ENCODE results near the gene MBNL3.

DNA sequence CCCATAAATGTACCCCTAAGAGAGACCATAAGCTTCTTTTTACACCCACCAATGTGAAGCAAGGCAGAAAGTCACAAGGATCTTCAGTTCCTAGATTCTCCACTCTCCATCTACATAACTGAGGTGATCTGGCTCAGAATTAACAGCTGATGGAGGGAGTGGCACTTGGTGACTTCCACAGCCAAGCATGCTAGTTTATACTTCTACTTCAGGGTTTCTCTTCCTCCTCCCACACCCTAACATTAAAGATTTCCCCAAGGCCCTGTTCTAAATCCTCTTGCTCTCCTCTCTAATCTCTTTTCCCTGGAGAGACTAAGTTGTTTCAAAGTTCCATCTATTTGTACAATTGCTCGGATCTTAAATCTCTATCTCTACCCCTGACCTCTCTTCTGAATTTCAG, 81.1 kb downstream of the MBNL3 start:
- TF ChIP-seq ZNF274 (IDR thresholded peaks at IDR 0.05; ENCODE audit: low read depth, low read length) (no peak), YY1 (IDR thresholded peaks at IDR 0.05; ENCODE audit: insufficient read depth, insufficient read length) (no peak), SUZ12 (IDR thresholded peaks at IDR 0.05; ENCODE audit: extremely low read depth, insufficient read depth, insufficient read length) (no peak)
